HL-60/S4 (cell line): ENCODE results near the gene TAPBP.
"Not testable (repeated sequence)": the region's sequence is repeated elsewhere in the genome, so short reads cannot be mapped to it uniquely, and the experiment has no call there.

Experiments used
- in situ Hi-C: fragments of 300-500 bp; cut with MboI; formaldehyde crosslinking; loops from 2 replicates; pipeline ENCODE4 v1.14.3; 2022; ENCODE audit warnings: low sequenced_read_pairs

The TAPBP gene

GRCh38 chr6:33313709-33314514 lies at the start of gene TAPBP:
TAPBP (minus strand) TSS chr6:33314078; CDS start chr6:33314041, 37 bp downstream.
- in situ Hi-C loops = no loop called here

GRCh38 chr6:33363486-33363885 lies 49.6 kb upstream of the TAPBP start:
- in situ Hi-C loops = not testable (repeated sequence)

GRCh38 chr6:33359331-33359730 lies 45.5 kb upstream of the TAPBP start:
- in situ Hi-C loops = no loop called here

- in situ Hi-C loops = not testable (repeated sequence)
These were observed 43.4 kb upstream of the TAPBP start for GRCh38 chr6:33357160-33357871.

GRCh38 chr6:33356295-33356694 lies 42.4 kb upstream of the TAPBP start:
- in situ Hi-C loops = no loop called here

- in situ Hi-C loops = not testable (repeated sequence)
These were observed 42.0 kb upstream of the TAPBP start for GRCh38 chr6:33355860-33356259.

- in situ Hi-C loops = no loop called here
These were observed 33.9 kb upstream of the TAPBP start for GRCh38 chr6:33347816-33348215.

- in situ Hi-C loops = not testable (repeated sequence)
These were observed 33.1 kb upstream of the TAPBP start for GRCh38 chr6:33346972-33347371.

- in situ Hi-C loops = no loop called here
These were observed 31.1 kb upstream of the TAPBP start for GRCh38 chr6:33344701-33345697.

GRCh38 chr6:33343953-33344611 lies 30.2 kb upstream of the TAPBP start:
- in situ Hi-C loops = no loop called here

- in situ Hi-C loops = not testable (repeated sequence)
These were observed 29.7 kb upstream of the TAPBP start for GRCh38 chr6:33343606-33343952.

- in situ Hi-C loops = no loop called here
These were observed 25.3 kb upstream of the TAPBP start for GRCh38 chr6:33339193-33339592.

- in situ Hi-C loops = no loop called here
These were observed 22.6 kb upstream of the TAPBP start for GRCh38 chr6:33336495-33336894.

- in situ Hi-C loops = no loop called here
These were observed 22.0 kb upstream of the TAPBP start for GRCh38 chr6:33335916-33336315.

GRCh38 chr6:33333666-33334065 lies 19.8 kb upstream of the TAPBP start:
- in situ Hi-C loops = no loop called here

GRCh38 chr6:33330736-33331135 lies 16.9 kb upstream of the TAPBP start:
- in situ Hi-C loops = no loop called here

- in situ Hi-C loops = no loop called here
These were observed 15.2 kb upstream of the TAPBP start for GRCh38 chr6:33329058-33329457.

- in situ Hi-C loops = no loop called here
These were observed 10.2 kb upstream of the TAPBP start for GRCh38 chr6:33324125-33324524.

GRCh38 chr6:33323623-33323948 lies 9.7 kb upstream of the TAPBP start:
- in situ Hi-C loops = no loop called here

- in situ Hi-C loops = no loop called here
These were observed 7.3 kb upstream of the TAPBP start for GRCh38 chr6:33321227-33321626.
